ENCODE data around the gene FMNL2.

DNA sequence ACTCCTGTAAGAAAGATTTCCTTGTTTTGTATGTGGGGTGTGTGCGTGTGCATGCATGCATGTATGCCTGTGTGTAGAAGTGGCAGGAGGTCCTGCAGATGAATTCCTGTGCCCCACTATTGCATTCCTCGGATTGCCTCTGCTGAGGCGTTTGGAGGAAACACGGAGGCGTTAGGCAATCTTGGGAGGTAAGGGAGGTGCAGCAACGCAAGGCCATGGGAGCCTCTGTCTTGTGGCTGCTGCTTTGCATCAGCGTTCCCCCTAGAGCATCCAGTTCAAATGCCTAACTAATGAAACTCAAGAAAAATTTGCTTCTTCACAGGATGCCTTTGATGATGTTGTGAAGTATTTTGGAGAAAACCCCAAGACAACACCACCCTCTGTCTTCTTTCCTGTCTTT, 302.3 kb downstream of the FMNL2 start:
- TF ChIP-seq, protein P1, sequence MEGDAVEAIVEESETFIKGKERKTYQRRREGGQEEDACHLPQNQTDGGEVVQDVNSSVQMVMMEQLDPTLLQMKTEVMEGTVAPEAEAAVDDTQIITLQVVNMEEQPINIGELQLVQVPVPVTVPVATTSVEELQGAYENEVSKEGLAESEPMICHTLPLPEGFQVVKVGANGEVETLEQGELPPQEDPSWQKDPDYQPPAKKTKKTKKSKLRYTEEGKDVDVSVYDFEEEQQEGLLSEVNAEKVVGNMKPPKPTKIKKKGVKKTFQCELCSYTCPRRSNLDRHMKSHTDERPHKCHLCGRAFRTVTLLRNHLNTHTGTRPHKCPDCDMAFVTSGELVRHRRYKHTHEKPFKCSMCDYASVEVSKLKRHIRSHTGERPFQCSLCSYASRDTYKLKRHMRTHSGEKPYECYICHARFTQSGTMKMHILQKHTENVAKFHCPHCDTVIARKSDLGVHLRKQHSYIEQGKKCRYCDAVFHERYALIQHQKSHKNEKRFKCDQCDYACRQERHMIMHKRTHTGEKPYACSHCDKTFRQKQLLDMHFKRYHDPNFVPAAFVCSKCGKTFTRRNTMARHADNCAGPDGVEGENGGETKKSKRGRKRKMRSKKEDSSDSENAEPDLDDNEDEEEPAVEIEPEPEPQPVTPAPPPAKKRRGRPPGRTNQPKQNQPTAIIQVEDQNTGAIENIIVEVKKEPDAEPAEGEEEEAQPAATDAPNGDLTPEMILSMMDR (IDR thresholded peaks at IDR 0.05) = no peak
- TF ChIP-seq POLR2AphosphoS5 (IDR thresholded peaks at IDR 0.05; ENCODE audit: low read depth, low read length) = no peak
- TF ChIP-seq, protein P2, sequence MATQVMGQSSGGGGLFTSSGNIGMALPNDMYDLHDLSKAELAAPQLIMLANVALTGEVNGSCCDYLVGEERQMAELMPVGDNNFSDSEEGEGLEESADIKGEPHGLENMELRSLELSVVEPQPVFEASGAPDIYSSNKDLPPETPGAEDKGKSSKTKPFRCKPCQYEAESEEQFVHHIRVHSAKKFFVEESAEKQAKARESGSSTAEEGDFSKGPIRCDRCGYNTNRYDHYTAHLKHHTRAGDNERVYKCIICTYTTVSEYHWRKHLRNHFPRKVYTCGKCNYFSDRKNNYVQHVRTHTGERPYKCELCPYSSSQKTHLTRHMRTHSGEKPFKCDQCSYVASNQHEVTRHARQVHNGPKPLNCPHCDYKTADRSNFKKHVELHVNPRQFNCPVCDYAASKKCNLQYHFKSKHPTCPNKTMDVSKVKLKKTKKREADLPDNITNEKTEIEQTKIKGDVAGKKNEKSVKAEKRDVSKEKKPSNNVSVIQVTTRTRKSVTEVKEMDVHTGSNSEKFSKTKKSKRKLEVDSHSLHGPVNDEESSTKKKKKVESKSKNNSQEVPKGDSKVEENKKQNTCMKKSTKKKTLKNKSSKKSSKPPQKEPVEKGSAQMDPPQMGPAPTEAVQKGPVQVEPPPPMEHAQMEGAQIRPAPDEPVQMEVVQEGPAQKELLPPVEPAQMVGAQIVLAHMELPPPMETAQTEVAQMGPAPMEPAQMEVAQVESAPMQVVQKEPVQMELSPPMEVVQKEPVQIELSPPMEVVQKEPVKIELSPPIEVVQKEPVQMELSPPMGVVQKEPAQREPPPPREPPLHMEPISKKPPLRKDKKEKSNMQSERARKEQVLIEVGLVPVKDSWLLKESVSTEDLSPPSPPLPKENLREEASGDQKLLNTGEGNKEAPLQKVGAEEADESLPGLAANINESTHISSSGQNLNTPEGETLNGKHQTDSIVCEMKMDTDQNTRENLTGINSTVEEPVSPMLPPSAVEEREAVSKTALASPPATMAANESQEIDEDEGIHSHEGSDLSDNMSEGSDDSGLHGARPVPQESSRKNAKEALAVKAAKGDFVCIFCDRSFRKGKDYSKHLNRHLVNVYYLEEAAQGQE (IDR thresholded peaks at IDR 0.05; ENCODE audit: insufficient read depth in 1 of 2, low read depth in 2 of 2, low read length in 1 of 2) = no peak

All from Panc1 (cell line).